RWPE2 (cell line): ENCODE results near the gene CASK.

Experiments used
- ATAC-seq: fragments of 200-7000 bp; cut with Tn5 transposase; 3 replicates; pipeline ENCODE4 v1.9.1; 2021; ENCODE audit warnings: low read depth
- DNase-seq: peaks from one replicate; pipeline ENCODE4 v3.0.0-alpha.2; 2020; ENCODE audit warnings: low spot score
- H3K27ac ChIP-seq: fragments of 450-650 bp; 2 replicates; pipeline ENCODE4 v1.5.1; 2017; ENCODE audit warnings: mild to moderate bottlenecking; ENCODE audit not compliant: poor library complexity, severe bottlenecking
- H3K27me3 ChIP-seq: fragments of 250-450 bp; sonication (Bioruptor Pico); 2 replicates; pipeline ENCODE4 v1.5.1; 2021; ENCODE audit warnings: mild to moderate bottlenecking, moderate library complexity; ENCODE audit not compliant: insufficient read depth, poor library complexity, severe bottlenecking
- H3K36me3 ChIP-seq: fragments of 250-450 bp; sonication (Bioruptor Pico); 2 replicates; pipeline ENCODE4 v1.5.1; 2020; ENCODE audit warnings: low read depth, mild to moderate bottlenecking, moderate library complexity
- H3K4me1 ChIP-seq: fragments of 250-450 bp; sonication (Bioruptor Pico); 2 replicates; pipeline ENCODE4 v1.5.1; 2021; ENCODE audit warnings: mild to moderate bottlenecking, moderate library complexity; ENCODE audit not compliant: insufficient read depth, poor library complexity, severe bottlenecking
- H3K4me3 ChIP-seq: fragments of 250-450 bp; sonication (Bioruptor Pico); 2 replicates; pipeline ENCODE4 v1.5.1; 2021; ENCODE audit warnings: mild to moderate bottlenecking, moderate library complexity; ENCODE audit not compliant: severe bottlenecking
- H3K9me3 ChIP-seq: fragments of 250-450 bp; sonication (Bioruptor Pico); 2 replicates; pipeline ENCODE4 v1.5.1; 2021; ENCODE audit warnings: mild to moderate bottlenecking, moderate library complexity; ENCODE audit not compliant: severe bottlenecking
- CTCF ChIP-seq: fragments of 450-650 bp; IDR thresholded peaks from one replicate; pipeline ENCODE4 v1.5.1; 2017; ENCODE audit warnings: mild to moderate bottlenecking, moderate library complexity; ENCODE audit not compliant: poor library complexity, severe bottlenecking

CASK gene

GRCh38 chrX:41827886-41828285 is 95.5 kb downstream of the CASK start:
- no peaks in the 10 kb centered on the region for H3K27me3 ChIP-seq
- no peaks in the 10 kb centered on the region for H3K4me1 ChIP-seq

DNA sequence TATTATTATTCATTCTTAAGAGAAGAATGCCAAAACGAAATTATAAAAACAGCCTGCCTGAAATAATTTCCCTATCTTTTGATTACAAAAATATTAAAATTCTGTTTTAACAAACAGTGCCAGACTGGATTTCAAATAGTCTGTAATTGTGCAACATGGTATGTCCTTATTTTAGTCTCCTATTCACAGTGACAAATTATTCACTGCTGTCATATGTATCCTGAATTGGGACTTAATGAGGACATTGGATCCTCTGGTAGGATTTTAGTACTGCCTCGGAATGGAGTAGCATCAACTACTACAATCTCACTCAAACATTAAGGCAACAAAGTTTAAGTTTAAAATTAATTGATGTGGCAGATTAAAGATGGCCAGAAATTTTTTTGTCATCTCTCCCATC is 97.6 kb downstream of the CASK start:
- DNase-seq: no peak

More at GRCh38 chrX:41827886-41828285, 95.5 kb downstream of the CASK start:
- no peak for DNase-seq
- no peaks in the 10 kb centered on the region for H3K9me3 ChIP-seq
- no peaks in the 10 kb centered on the region for H3K36me3 ChIP-seq
- no peak for ATAC-seq
- H3K4me3 ChIP-seq: no peak overlapping the region
- no peak for TF ChIP-seq CTCF
- no peak overlapping the region for H3K27ac ChIP-seq

GRCh38 chrX:41824551-41824950 is 98.8 kb downstream of the CASK start:
- Histone ChIP-seq H3K36me3 (no peaks in the 10 kb centered on the region), H3K4me3 (no peak overlapping the region), H3K27me3 (no peaks in the 10 kb centered on the region), H3K4me1 (no peaks in the 10 kb centered on the region), H3K27ac (no peak overlapping the region), H3K9me3 (no peaks in the 10 kb centered on the region)
- DNase-seq (no peak), ATAC-seq (no peak)
- TF ChIP-seq CTCF: no peak

More for the DNA sequence above, 97.6 kb downstream of the CASK start:
- H3K9me3 ChIP-seq: no peaks in the 10 kb centered on the region
- H3K27me3 ChIP-seq: no peaks in the 10 kb centered on the region
- no peaks in the 10 kb centered on the region for H3K36me3 ChIP-seq
- H3K4me3 ChIP-seq: no peak overlapping the region
- H3K27ac ChIP-seq: no peak overlapping the region
- no peak for TF ChIP-seq CTCF
- no peak for ATAC-seq
- H3K4me1 ChIP-seq: no peaks in the 10 kb centered on the region

- DNase-seq: no peak
- Histone ChIP-seq H3K36me3 (no peaks in the 10 kb centered on the region), H3K9me3 (no peaks in the 10 kb centered on the region), H3K4me1 (no peaks in the 10 kb centered on the region), H3K27me3 (no peaks in the 10 kb centered on the region), H3K27ac (no peak overlapping the region), H3K4me3 (no peak overlapping the region)
- TF ChIP-seq CTCF: no peak
- no peak for ATAC-seq
Measured at GRCh38 chrX:41823402-41823801, 100.0 kb downstream of the CASK start.

- no peaks in the 10 kb centered on the region for H3K27me3 ChIP-seq
- TF ChIP-seq CTCF: no peak
Measured at GRCh38 chrX:41822892-41823291, 100.5 kb downstream of the CASK start.

More at GRCh38 chrX:41822892-41823291, 100.5 kb downstream of the CASK start:
- no peak for DNase-seq
- Histone ChIP-seq H3K9me3 (no peaks in the 10 kb centered on the region), H3K4me3 (no peak overlapping the region), H3K4me1 (no peaks in the 10 kb centered on the region), H3K36me3 (no peaks in the 10 kb centered on the region), H3K27ac (no peak overlapping the region)
- ATAC-seq: no peak
